Activated CD4-positive, alpha-beta T cell treated with anti-CD3 and anti-CD28 coated beads, Interleukin-2, Interleukin-6, amounts not matched to agents 100 ng/mL and 50 ng/mL, durations not matched to agents 16 hours and 8 hours (primary cell): Measurements from ENCODE around the gene LKAAEAR1.

ENCODE experiments used
- DNase-seq: peaks from one replicate; pipeline ENCODE4 v3.0.0-alpha.2; 2020

Gene LKAAEAR1

DNA sequence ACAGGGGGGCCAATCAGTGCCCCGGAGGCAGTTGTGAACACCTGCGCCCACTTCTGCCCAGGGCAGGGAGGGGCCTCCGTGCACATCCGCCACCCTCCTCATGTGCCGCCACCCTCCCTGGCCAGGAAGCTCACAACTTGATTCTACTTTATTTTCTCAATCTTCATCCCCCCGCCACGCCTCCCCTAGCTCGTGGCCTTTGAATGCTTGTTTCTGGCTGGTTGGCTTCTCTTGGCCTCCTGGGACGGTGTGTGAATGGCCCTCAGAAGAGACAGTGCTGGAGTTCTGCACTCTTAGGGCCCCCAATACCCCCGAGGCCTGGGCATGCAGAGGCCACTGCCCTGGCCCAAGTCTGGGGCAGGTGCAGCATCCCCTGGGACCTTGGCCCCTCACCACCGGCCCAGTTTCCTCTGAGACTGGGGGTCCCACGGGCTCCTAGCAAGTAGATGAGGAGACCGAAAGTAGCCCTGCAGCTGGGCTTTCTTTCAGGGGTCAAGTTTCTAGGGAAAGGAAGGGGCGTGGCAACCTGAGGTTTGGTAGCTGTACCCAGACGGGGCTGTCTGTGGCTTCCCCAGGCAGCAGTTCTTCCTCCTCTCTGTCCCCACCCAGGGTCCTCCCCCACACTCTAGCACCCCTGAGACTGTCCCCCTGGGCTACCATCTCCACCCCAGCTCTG, 6.2 kb downstream of the LKAAEAR1 start:
- DNase-seq = peak; percentile 78

DNA sequence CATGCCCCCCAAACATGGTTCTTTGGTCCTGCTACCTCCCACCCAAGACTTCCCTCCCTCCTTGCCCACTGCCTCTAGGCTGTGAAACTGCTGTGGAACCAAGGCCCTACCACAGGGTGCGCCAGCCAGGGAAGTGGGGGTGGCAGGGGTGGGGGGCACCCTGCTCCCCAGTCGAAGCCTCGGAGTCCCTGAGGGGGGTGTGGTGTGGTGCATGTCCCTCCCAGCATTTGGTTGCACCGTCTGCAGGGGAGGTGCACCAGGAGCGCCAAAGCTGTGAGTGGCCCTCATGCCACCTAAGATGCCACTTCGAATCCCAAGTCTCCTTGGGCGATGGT, 6.7 kb downstream of the LKAAEAR1 start:
- no peak for DNase-seq

DNA sequence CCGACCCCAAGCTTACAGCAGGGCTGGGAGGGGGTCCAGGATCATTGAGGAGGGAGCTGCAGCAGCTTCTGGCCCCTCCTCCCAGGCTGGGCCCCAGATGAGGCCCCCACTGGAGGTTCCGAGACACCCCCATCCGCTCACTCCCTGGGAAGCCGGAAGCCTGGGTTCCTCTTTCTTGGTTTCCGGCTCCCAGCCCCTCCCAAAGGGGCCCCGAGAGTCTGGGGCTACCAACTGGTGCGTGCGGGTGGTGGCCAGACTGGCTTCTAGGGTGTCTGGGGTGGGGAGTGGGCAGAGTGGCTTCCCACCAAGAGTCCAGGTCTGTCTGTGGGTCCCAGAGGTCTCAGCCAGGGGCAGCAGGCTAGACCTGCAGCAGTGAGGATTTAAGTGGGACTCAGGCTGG, 7.1 kb downstream of the LKAAEAR1 start:
- DNase-seq = peak; percentile 76

DNA sequence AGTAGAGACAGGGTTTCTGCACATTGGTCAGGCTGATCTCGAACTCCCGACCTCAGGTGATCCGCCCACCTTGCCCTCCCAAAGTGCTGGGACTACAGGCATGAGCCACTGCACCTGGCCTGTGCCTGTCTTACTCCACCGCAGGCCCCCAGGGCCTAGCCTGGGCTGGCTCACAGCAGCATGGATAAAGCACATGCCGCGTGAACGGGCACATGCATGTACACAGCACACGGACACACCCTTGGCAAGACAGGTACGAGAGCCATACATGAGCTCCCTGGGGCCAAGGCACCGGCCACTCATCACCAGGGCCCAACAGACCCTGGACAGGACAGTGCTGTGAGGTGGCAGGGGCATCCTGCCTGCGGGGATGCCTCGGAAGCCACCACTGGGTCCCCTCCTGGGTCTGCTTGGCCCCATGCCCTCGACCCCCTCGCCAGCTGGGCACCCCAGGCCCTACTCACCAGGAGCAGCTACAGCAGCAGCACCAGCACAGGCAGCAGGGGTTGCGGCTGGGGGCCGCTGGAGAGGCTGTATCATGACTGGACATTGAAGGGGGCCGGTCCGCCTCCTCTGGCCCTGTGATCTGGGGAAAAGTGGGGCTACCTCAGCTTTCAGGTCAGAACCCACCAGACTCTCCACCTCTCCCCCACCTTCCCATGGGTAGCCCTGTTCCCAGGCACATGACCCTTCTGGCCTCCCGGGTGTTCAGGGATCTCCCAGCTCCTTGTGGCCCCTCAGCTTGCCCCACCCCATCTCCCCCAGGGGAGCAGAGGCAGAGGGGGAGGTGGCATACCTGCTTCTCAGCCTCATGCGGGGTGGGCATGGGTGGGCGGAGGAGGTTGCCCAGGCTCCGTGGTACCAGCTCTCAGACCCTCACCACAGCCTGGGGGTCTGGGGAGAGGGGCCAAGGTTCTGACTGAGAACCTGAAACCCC, 7.9 kb downstream of the LKAAEAR1 start:
- DNase-seq = no peak

DNA sequence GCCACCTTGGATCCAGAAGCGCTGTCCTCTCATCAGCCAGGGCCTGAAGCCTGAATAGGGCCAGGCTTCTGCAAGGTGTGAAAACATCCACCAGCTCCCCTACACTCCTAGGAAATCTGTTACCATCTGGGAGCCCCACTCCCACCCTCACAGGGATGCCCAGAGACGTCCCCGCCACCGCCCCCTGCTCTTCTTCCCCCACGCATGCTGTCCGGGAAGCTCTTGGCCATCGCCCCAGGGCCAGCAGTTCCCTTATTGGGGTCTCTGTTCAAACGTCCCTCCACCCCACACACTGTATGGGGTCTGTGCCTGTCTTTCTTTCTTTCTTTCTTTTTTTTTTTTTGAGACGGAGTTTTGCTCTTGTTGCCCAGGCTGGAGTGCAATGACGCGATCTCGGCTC, 8.6 kb downstream of the LKAAEAR1 start:
- no peak for DNase-seq

DNA sequence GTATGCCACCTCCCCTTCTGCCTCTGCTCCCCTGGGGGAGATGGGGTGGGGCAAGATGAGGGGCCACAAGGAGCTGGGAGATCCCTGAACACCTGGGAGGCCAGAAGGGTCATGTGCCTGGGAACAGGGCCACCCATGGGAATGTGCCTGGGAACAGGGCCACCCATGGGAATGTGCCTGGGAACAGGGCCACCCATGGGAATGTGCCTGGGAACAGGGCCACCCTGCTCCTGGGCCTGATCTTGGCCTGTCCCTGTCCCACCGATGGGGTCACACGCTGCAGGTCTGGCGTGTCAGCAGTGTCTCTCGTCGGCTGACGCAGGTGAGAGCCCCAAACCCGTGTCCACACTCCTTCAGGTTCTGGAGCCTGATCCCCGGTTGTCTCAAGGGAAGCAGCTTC, 9.2 kb downstream of the LKAAEAR1 start:
- DNase-seq = no peak

DNA sequence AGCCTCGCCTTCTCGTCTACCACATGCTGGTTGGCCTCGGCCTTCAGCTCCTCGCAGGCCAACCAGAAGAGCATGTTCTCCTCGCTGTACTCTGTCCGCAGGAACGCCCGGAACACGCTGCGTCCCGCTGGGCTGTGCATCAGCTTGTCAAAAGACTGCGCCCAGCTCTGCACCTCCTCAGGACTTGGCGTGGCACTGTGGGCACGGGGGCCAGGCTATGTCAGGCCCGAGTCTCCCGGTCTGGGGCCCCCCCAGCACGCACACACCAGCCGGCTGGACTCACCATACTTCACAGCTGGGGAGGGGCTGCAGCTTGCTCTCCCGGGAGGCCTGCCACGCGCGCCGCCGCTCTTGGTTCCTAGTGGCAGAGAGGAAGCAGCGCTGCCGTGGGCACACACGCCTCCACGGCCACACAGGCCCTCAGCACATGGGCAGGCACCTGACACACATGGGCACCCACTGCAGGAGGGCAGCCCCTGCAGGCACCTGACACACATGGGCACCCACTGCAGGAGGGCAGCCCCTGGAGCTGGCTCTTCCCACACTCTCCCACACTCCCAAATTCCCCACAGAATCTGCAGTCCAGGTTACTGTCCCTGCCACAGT, 9.9 kb downstream of the LKAAEAR1 start:
- DNase-seq = no peak

DNA sequence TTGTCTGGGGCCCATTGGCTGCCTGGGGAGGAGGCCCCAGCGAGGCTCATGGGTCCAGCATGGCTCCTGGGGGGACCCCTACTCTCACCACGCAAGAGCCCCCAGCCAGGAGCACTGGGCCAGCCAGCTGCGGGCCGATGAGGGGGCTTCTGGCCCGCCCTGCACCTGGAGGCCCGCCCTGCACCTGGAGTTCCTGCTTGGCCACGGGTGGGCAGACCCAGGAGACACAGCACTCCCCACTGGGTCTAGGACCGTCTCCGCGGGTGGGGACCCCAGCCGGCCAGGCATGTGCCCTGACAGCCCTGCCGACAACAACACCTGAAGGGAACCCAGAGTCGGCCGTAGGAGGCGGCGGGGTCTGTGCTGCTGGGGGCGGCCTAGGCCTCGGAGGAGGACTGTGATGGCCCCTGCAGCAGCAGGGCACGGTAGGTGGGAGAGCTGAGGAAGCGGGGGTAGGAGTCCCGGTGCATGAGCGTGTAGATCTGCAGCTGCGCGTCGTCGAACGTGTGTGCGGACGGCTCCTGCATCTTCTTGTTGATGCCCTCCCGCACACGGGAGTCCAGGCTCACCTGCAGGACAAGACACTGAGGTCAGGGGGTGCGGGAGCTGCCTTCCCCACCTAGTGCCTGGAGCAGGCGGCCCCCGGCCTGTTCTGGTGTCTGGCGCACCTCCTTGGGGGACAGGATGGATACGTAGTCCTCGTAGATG, 10.6 kb downstream of the LKAAEAR1 start:
- no peak for DNase-seq

DNA sequence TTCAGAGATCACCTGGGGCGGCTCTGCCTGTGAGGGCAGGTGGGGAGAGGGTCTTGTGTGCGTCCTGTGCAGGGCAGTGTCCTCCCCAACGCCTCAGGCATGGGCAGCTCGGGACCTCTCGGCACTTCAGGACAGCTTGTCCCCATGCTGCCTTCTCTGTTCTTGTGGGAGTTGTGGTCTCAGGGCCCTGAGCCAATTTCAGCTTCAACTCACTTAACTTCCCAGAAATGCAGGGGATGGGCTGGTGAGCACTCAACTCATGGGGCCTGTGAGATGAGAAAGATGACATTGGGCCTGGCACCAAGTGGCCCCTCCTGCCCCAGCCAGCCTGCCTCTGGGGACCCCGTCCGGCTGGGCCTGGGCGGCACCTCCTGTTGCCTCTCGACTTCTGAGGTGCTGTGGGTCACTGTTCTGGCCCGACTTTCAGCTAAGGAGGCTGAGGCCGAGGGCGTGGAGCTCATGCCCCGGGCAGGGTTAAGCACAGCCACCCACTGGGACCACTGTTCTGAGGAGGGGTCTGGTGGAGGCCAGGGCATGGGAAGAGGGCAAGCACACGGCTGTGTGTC, 11.6 kb downstream of the LKAAEAR1 start:
- no peak for DNase-seq

DNA sequence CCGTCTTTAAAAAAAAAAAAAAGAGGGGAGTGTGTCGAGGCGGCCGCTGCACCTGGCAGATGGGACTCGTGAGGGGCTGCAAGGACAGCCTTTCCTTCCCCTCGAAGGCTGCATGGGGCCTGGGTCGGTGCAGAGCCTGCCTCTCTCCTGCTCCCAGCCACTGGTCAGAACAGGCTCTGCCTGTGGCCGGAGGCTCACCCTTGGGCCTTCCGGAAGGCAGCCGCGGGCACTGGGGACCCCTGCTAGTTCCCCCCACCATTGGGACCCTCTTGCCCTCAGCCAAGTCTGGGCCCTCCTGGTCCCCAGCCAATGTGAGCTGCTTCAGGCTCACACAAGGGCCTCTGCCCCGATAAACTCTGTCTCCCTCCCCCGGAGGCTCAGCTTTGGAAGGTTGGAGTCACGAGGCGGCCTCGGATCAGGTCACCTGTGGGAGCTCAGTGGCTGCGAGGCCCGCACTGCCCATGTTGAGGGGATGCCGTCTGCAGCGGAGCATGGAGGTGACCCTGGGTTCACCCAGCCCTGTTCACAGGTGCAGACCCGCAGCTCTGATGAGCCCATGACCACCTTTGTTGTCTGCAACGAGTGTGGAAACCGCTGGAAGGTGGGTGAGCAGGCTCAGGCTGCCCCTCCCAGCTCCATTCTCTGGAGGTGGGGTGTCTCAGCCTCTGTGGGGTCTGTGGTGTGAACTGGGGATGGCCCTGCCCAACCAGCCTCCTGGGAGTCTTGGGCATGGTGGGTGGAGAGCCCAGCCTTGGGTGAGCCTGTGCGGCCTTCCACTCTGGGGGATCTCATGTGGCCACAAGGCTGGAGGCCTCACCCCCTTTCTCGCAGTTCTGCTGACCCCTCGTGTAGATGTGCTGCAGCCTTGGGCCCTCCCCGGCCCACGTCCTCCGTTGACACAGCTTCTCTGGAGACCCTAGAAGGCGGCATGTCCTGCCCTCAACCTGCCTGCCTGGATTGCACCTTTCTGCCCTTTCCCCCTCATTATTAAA, 12.6 kb downstream of the LKAAEAR1 start:
- DNase-seq = no peak

DNA sequence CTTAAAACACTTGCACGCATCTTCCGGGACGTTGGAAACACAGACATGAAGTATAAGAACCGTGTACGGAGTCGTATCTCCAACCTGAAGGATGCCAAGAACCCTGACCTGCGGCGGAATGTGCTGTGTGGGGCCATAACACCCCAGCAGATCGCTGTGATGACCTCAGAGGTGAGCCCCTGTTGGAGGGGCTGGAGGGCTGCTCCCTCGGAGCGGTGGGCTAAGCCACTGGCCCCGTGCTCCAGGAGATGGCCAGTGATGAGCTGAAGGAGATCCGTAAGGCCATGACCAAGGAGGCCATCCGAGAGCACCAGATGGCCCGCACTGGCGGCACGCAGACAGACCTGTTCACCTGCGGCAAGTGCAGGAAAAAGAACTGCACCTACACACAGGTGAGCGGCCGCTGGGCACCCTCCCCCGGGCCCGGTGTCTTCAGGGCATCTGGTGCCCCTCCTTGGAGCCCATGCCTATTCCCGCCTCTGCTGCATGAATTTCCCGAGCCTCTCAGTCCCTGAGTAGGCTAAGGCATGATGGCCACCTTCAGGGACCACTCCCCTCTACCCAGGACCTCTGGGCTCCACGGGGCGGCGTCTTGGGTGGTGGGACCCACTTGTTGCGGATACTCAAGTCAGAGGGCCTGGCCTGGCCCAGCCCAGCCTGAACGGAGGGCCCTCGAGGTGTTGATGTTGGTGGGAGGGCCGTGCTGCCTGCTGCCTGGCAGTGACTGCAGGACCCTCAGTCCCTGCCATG, 13.8 kb downstream of the LKAAEAR1 start:
- DNase-seq = no peak

DNA sequence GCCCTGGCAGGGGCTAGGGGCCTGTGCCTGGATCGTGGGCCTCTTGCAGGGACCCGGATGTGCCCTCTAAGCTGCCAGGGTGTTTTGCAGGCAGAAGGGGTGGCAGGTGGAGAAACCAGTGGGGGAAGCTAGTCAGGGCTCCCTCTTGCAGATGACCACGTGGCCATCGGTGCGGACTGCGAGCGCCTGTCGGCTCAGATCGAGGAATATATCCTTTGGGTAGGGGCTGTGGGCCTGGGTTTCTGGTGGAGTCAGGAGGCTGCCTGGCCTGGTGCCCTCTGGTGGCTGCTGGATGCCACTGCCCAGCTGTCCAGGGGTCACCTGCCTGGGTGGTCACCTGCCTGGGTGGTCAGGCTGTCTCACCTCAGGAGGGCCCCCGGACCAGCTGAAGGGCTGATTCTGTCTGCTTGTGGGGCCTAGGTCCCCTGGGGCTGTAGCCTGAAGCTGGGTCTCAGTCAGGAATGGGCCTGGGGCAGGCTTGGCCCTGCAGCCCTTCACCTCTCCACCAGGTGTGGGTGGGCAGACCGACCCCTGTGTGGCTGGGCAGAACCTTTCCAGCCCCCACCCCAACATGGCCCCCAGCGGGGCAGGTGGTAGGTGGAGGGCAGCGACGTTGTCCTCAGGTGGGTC, 14.5 kb downstream of the LKAAEAR1 start:
- peak; percentile 43 for DNase-seq

DNA sequence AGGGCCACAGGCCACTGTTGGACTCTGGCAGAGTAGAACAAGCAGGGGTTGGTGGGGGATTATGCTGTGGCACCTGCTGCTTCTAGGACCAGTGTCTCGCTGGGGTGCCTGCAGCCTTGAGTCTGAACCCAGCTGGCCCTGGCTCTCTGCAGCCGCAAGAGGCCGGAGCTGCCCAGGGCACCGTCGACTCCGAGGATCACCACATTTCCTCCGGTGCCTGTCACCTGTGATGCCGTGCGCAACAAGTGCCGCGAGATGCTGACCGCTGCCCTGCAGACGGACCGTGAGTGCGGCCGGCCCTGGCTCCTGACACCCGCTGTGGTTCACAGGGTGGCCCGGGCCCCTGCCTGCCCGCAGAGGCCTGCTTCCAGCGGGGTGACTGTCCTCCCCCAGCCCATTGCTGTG, 15.0 kb downstream of the LKAAEAR1 start:
- DNase-seq = no peak

DNA sequence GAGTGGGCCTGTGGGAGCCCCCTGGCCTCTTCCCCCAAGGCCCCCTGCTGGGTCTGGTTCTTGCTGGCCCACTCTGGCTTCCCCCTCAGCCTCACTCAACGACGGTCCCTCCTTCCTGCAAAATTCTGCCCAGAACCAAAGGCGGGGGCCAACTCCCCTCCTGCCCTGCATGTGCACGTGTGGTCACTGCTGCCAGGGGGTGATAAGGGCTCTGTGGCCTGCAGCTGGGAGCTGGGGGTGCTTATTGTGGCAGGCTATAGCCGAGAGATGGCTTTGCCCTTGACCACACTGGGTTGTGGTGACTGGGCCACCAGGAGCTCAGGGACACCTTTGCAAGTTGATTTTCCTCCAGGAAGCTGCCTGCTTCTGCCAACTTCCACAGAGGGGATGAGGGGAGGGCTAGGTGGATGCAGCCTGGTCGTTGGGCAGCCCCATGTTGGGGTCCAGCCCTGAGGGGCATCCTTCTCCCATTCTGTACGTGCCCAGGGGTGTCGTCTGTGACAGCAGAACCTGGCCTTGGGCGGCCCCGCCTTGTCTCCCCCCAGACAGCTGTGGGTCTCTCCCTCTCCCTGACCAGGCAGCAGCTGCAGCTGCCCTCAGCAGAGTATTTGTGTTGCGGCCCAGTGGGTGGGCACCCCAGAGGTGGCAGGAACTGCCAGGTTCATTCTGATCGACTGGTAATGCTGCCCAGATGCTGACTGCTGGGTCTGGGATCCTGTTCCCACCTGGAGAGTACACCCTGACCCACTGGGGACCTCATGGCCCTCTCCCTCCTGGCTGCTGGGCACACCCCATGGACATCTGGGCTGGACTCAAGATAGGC, 15.6 kb downstream of the LKAAEAR1 start:
- DNase-seq = no peak

DNA sequence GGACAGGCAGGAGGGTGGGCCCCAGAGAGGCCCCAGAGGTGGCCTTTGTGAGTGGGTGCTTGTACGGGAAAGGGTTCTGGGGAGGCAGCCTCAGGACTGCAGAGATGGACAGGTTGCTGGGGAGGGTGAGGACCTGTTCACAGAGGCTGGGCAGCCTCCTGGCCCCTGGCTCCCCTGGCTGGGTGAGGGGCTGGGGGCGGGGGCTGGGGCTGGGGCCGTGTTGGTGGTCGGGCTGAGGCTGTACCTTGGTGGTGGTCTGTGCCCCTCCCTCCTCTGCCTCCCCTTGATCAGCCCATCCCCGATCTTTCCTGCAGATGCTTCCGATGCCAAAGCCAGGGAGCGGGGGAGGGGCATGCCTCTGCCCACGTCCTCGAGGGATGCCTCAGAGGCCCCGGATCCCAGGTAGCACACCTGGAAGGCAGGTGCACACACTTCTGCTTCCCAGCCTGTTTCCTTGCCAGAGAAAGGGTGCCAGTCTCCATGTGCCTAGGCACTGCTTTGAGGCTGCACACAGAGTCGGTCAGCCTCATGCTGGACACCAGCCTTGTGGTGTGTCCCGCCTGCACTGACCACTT, 16.4 kb downstream of the LKAAEAR1 start:
- no peak for DNase-seq

DNA sequence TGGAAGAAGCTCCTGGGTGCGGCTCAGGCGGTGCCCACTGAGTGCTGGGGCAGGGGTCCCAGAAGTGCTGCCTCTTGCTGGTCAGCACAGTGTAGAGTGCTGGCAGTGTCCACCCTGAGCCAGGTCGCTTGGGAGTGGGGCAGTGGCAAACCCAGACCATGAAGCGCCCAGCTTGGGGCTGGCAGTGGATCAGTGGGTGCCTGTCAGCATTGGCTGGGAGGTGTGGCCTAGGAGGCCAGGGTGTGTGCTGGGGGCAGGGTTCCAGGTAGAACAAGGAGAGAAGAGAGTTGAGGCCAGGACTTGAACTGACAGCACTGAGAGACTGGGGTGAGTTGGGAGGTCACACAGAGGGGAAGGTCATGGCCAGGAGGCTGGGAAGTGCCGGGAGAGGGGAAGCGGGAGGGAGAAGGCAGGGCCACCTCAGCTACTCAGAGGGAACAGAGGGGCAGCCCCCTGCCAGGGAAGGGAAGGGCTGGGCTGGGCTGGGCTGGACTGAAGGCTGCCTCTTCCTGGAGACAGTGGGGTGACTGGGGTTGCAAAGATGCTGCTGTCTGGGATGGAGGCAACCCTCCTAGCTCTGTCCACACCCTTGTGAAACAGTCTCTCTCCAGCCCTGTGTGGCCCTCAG, 17.1 kb downstream of the LKAAEAR1 start:
- no peak for DNase-seq

DNA sequence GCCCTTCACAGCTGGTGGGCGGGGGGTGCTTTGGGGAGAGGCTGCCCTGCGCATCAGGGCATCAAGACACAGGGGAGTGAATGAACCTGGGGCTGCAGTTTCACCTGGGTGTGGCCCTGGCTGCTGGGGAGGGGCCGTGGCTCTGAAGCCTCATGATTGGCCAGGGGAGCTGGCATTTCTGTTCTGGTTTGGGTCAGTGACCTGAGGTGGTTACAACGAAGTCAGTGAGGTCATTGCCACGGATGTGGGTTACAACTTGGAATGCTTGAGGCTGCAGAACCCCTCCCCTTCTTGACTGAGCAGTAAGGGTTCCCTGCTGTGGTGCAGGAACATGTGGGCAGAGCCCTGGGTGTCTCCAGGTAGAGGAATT, 18.2 kb downstream of the LKAAEAR1 start:
- peak; percentile 89 for DNase-seq

DNA sequence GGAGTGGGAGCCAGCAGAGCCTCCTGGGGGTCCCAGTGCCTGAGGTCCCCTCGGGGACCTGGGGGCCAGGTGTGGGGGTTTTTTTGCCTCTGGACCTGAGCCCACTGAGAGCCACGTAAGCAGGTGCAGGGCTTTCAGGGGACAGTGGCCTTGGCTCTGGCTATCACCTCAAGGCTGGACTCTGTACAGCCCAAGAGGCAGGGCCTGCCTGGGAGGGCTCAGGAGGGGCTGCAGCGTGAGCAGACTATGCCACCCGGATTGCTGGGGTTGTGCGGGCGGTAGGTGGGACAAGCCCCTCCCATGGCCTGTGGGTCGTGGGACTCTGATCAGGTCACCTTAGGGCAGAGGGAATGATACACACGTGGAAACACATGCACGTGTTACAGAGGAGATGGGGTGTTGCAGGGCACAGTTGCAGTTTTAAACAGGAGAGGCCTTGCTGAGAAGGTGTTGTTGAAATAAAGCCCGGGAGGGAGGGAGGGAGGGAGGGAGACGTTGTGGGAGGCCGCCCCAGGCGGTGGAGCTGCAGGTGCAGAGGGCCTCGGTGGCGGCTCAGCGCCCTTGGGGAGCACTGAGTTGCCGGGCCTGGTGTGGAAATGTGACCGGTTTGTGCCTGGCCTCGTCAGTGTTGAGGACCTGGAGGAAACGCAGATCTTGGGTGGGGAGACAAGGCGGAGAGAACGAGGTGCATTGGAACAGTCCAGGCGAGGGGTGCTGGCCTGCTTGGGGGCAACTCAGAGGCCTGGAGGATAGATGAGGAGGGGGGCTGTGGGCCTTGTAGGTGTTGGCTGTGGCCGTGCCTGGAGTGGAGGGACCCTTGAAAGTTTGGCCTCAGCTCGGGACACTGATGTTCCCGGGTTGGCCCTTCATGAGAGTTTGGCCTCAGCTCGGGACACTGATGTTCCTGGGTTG, 18.9 kb downstream of the LKAAEAR1 start:
- DNase-seq = no peak
